Measurements from ENCODE around the gene ZBTB8OS.
"Not testable (repeated sequence)": the region's sequence is repeated elsewhere in the genome, so short reads cannot be mapped to it uniquely, and the experiment has no call there.

The ZBTB8OS gene

GRCh38 chr1:32650248-32650751 is at the start of gene ZBTB8OS:
ZBTB8OS (minus strand) TSS chr1:32650550; CDS start chr1:32650529, 21 bp downstream.
- Histone ChIP-seq H3K9me3 (ENCODE audit: low read length) (no peaks in the 10 kb centered on the region), H3K4me1 (ENCODE audit: insufficient read depth, low read length) (peaks cover 29% of the 10 kb centered on the region), H3K27me3 (ENCODE audit: control insufficient read depth in 1 of 2, insufficient read depth in 2 of 2, low read length in 2 of 2) (no peaks in the 10 kb centered on the region), H3K9ac (ENCODE audit: low read length) (peak within 1 kb of the TSS; percentile 76), H3K27ac (ENCODE audit: low read depth, low read length) (peak within 1 kb of the TSS; percentile 91), H3K4me3 (ENCODE audit: low read depth in 1 of 2, low read length in 2 of 2) (peak within 1 kb of the TSS; percentile 70 to 94), H3K36me3 (ENCODE audit: insufficient read depth, low read length) (peaks cover 9% of the 10 kb centered on the region)

- peaks cover 34% of the 10 kb centered on the region for H3K4me1 ChIP-seq (ENCODE audit: insufficient read depth, low read length)
- H3K9ac ChIP-seq (ENCODE audit: low read length); H3K36me3 ChIP-seq (ENCODE audit: insufficient read depth, low read length); H3K4me3 ChIP-seq (ENCODE audit: low read depth in 1 of 2, low read length in 2 of 2); H3K27ac ChIP-seq (ENCODE audit: low read depth, low read length); H3K9me3 ChIP-seq (ENCODE audit: low read length); H3K27me3 ChIP-seq (ENCODE audit: control insufficient read depth in 1 of 2, insufficient read depth in 2 of 2, low read length in 2 of 2): not testable (repeated sequence)
Observed at GRCh38 chr1:32696996-32697395, 46.6 kb upstream of the ZBTB8OS start.

- H3K4me3 ChIP-seq (ENCODE audit: low read depth in 1 of 2, low read length in 2 of 2): no peak overlapping the region
- no peaks in the 10 kb centered on the region for H3K27me3 ChIP-seq (ENCODE audit: control insufficient read depth in 1 of 2, insufficient read depth in 2 of 2, low read length in 2 of 2)
- no peaks in the 10 kb centered on the region for H3K9me3 ChIP-seq (ENCODE audit: low read length)
- no peak overlapping the region for H3K27ac ChIP-seq (ENCODE audit: low read depth, low read length)
- H3K9ac ChIP-seq (ENCODE audit: low read length): no peak overlapping the region
- H3K36me3 ChIP-seq (ENCODE audit: insufficient read depth, low read length): peaks cover 9% of the 10 kb centered on the region
- peaks cover 26% of the 10 kb centered on the region for H3K4me1 ChIP-seq (ENCODE audit: insufficient read depth, low read length)
Observed at GRCh38 chr1:32696041-32696440, 45.7 kb upstream of the ZBTB8OS start.

GRCh38 chr1:32695098-32695904 is 45.0 kb upstream of the ZBTB8OS start:
- peaks cover 9% of the 10 kb centered on the region for H3K36me3 ChIP-seq (ENCODE audit: insufficient read depth, low read length)
- H3K4me3 ChIP-seq (ENCODE audit: low read depth in 1 of 2, low read length in 2 of 2): no peak overlapping the region
- H3K9ac ChIP-seq (ENCODE audit: low read length): no peak overlapping the region
- peaks cover 26% of the 10 kb centered on the region for H3K4me1 ChIP-seq (ENCODE audit: insufficient read depth, low read length)
- H3K27me3 ChIP-seq (ENCODE audit: control insufficient read depth in 1 of 2, insufficient read depth in 2 of 2, low read length in 2 of 2): no peaks in the 10 kb centered on the region
- H3K27ac ChIP-seq (ENCODE audit: low read depth, low read length): peak overlapping the region; percentile 4
- no peaks in the 10 kb centered on the region for H3K9me3 ChIP-seq (ENCODE audit: low read length)

GRCh38 chr1:32693455-32694174 is 43.3 kb upstream of the ZBTB8OS start:
- Histone ChIP-seq H3K4me1 (ENCODE audit: insufficient read depth, low read length) (peaks cover 26% of the 10 kb centered on the region), H3K27ac (ENCODE audit: low read depth, low read length) (peak overlapping the region; percentile 36), H3K27me3 (ENCODE audit: control insufficient read depth in 1 of 2, insufficient read depth in 2 of 2, low read length in 2 of 2) (no peaks in the 10 kb centered on the region), H3K9me3 (ENCODE audit: low read length) (no peaks in the 10 kb centered on the region), H3K4me3 (ENCODE audit: low read depth in 1 of 2, low read length in 2 of 2) (no peak overlapping the region), H3K36me3 (ENCODE audit: insufficient read depth, low read length) (peaks cover 9% of the 10 kb centered on the region), H3K9ac (ENCODE audit: low read length) (no peak overlapping the region)

- no peaks in the 10 kb centered on the region for H3K27me3 ChIP-seq (ENCODE audit: control insufficient read depth in 1 of 2, insufficient read depth in 2 of 2, low read length in 2 of 2)
- H3K9me3 ChIP-seq (ENCODE audit: low read length): no peaks in the 10 kb centered on the region
- peaks cover 29% of the 10 kb centered on the region for H3K36me3 ChIP-seq (ENCODE audit: insufficient read depth, low read length)
- peaks cover 17% of the 10 kb centered on the region for H3K4me1 ChIP-seq (ENCODE audit: insufficient read depth, low read length)
- no peak overlapping the region for H3K9ac ChIP-seq (ENCODE audit: low read length)
- no peak overlapping the region for H3K4me3 ChIP-seq (ENCODE audit: low read depth in 1 of 2, low read length in 2 of 2)
- H3K27ac ChIP-seq (ENCODE audit: low read depth, low read length): no peak overlapping the region
Observed at GRCh38 chr1:32686387-32686786, 36.0 kb upstream of the ZBTB8OS start.

- no peaks in the 10 kb centered on the region for H3K27me3 ChIP-seq (ENCODE audit: control insufficient read depth in 1 of 2, insufficient read depth in 2 of 2, low read length in 2 of 2)
- no peak overlapping the region for H3K9ac ChIP-seq (ENCODE audit: low read length)
- no peaks in the 10 kb centered on the region for H3K9me3 ChIP-seq (ENCODE audit: low read length)
- H3K27ac ChIP-seq (ENCODE audit: low read depth, low read length): no peak overlapping the region
- H3K4me3 ChIP-seq (ENCODE audit: low read depth in 1 of 2, low read length in 2 of 2): no peak overlapping the region
- peaks cover 38% of the 10 kb centered on the region for H3K36me3 ChIP-seq (ENCODE audit: insufficient read depth, low read length)
- peaks cover 21% of the 10 kb centered on the region for H3K4me1 ChIP-seq (ENCODE audit: insufficient read depth, low read length)
Observed at GRCh38 chr1:32685498-32685897, 35.1 kb upstream of the ZBTB8OS start.

- H3K27ac ChIP-seq (ENCODE audit: low read depth, low read length): peak overlapping the region; percentile 36
- H3K27me3 ChIP-seq (ENCODE audit: control insufficient read depth in 1 of 2, insufficient read depth in 2 of 2, low read length in 2 of 2): no peaks in the 10 kb centered on the region
- H3K36me3 ChIP-seq (ENCODE audit: insufficient read depth, low read length): peaks cover 46% of the 10 kb centered on the region
- H3K9ac ChIP-seq (ENCODE audit: low read length): no peak overlapping the region
- H3K4me3 ChIP-seq (ENCODE audit: low read depth in 1 of 2, low read length in 2 of 2): no peak overlapping the region
- H3K4me1 ChIP-seq (ENCODE audit: insufficient read depth, low read length): peaks cover 21% of the 10 kb centered on the region
- H3K9me3 ChIP-seq (ENCODE audit: low read length): no peaks in the 10 kb centered on the region
Observed at GRCh38 chr1:32684167-32684811, 33.9 kb upstream of the ZBTB8OS start.

- H3K9me3 ChIP-seq (ENCODE audit: low read length): no peaks in the 10 kb centered on the region
- peaks cover 21% of the 10 kb centered on the region for H3K4me1 ChIP-seq (ENCODE audit: insufficient read depth, low read length)
- H3K27ac ChIP-seq (ENCODE audit: low read depth, low read length): no peak overlapping the region
- H3K27me3 ChIP-seq (ENCODE audit: control insufficient read depth in 1 of 2, insufficient read depth in 2 of 2, low read length in 2 of 2): no peaks in the 10 kb centered on the region
- H3K4me3 ChIP-seq (ENCODE audit: low read depth in 1 of 2, low read length in 2 of 2): no peak overlapping the region
- peaks cover 46% of the 10 kb centered on the region for H3K36me3 ChIP-seq (ENCODE audit: insufficient read depth, low read length)
- no peak overlapping the region for H3K9ac ChIP-seq (ENCODE audit: low read length)
Observed at GRCh38 chr1:32683397-32683796, 33.0 kb upstream of the ZBTB8OS start.

GRCh38 chr1:32681999-32682398 is 31.6 kb upstream of the ZBTB8OS start:
- Histone ChIP-seq H3K36me3 (ENCODE audit: insufficient read depth, low read length) (peaks cover 59% of the 10 kb centered on the region), H3K27ac (ENCODE audit: low read depth, low read length) (no peak overlapping the region), H3K27me3 (ENCODE audit: control insufficient read depth in 1 of 2, insufficient read depth in 2 of 2, low read length in 2 of 2) (no peaks in the 10 kb centered on the region), H3K9me3 (ENCODE audit: low read length) (no peaks in the 10 kb centered on the region), H3K4me1 (ENCODE audit: insufficient read depth, low read length) (peaks cover 21% of the 10 kb centered on the region), H3K9ac (ENCODE audit: low read length) (no peak overlapping the region), H3K4me3 (ENCODE audit: low read depth in 1 of 2, low read length in 2 of 2) (no peak overlapping the region)

GRCh38 chr1:32681509-32681908 is 31.2 kb upstream of the ZBTB8OS start:
- no peaks in the 10 kb centered on the region for H3K9me3 ChIP-seq (ENCODE audit: low read length)
- peaks cover 21% of the 10 kb centered on the region for H3K4me1 ChIP-seq (ENCODE audit: insufficient read depth, low read length)
- H3K36me3 ChIP-seq (ENCODE audit: insufficient read depth, low read length): peaks cover 60% of the 10 kb centered on the region
- H3K27ac ChIP-seq (ENCODE audit: low read depth, low read length): no peak overlapping the region
- no peaks in the 10 kb centered on the region for H3K27me3 ChIP-seq (ENCODE audit: control insufficient read depth in 1 of 2, insufficient read depth in 2 of 2, low read length in 2 of 2)
- no peak overlapping the region for H3K9ac ChIP-seq (ENCODE audit: low read length)
- no peak overlapping the region for H3K4me3 ChIP-seq (ENCODE audit: low read depth in 1 of 2, low read length in 2 of 2)

All from muscle layer of colon (tissue), 2 donors.